T follicular helper cell (primary cell): ENCODE results near the gene C5.
A peak's percentile ranks its signal among the peaks of the same experiment; 100 is the strongest.
"Not testable (repeated sequence)": the region's sequence is repeated elsewhere in the genome, so short reads cannot be mapped to it uniquely, and the experiment has no call there.

Experiments
- DNase-seq: peaks from one replicate; pipeline ENCODE4 v3.0.0-alpha.2; 2020; ENCODE audit warnings: low read depth
- total RNA-seq, 2 experiments: gene quantifications; one replicate each; lab custom pipeline; 2026; lab: John Stamatoyannopoulos, UW

C5 gene
- 0.52 to 2.7 reads per million in 2 experiments for total RNA-seq

DNA sequence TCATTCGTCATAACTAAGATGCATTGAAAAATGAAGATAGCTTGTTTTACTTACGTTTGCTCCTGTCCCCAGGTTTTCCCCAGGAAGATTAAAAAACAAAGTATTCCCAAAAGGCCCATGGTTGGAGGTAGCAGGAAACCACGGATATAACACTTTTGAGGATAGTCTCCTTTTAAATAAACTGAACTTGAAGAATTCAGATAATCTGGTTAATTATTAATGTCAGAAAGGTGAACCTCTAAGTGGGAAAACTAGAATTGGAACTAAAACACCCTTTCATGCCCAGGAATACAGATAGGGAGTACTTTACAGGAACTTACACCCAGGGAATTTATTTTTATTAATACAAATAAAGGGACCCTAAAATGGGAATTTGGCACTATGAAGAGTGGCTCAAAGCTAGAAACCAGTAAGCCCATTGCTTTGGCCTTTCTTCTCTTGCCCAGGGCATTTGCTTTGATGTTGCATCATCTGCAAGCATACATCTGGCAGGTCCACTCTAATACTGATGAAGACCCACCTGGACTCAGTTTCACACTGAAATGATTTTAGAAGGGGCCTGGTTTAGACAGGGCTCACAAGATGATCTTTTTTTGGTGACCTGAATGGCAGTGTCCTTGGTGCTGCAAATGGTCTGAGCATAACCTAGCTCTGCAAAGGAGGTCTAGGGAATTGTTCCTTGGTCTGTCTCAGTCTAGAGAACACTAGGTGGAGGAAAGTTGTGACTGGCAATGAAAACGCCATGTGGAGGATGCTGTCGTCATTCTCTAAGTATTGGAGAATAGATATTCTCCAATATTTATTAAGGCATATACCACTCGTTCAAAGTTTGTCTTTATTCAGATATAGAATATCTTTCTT lies at the start of gene C5:
Gene C5, minus strand, starts transcription at position 148 of the 861 bp plus-strand sequence. Its CDS starts 29 bp downstream, at position 119.
- DNase-seq: no peak

DNA sequence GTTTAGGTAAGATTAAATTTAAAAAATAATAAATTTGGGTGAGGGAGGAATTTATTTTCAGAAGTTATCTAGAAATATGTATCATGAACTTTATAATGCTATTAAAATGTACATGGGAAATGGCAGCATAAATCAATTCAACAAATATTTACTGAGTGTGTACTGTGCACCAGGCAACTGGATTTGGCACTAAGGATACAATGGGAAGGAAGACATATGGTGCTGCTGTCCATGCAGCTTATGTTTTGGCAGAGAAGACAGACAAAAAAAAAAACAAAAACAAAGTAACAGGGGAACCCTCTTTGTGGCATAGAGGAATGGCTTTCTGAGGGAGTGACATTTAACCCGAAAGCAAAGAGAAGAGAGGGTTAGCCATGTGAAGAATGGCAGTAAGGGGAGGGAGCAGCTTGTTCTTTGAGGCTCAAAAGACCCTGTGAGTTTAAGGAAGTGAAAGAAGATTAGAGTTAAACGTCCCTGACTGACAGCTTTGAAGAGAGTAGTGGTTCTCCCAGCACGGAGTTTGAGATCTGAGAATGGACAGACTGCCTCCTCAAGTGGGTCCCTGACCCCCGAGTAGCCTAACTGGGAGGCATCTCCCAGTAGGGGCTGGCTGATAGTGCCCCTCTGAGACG lies 48.6 kb upstream of the C5 start:
- DNase-seq: no peak

DNA sequence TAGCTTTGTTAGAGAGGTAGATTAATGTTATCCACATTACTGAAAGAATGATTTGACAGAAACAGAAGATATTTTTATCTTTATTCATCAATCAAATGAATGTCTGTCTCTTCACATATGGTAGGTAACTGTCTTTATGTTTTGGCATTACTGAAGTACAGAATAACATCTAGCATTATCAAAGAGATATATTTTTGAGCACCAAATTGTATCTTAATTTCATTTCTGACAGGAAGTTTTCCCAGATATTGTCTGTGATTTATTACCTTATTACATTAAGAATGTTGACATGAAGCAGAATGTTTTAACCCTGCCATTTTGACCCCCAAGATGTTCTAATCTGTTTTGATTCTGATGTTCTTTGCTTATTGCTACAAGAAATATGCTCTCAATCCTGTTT lies 45.0 kb upstream of the C5 start:
- DNase-seq: no peak

DNA sequence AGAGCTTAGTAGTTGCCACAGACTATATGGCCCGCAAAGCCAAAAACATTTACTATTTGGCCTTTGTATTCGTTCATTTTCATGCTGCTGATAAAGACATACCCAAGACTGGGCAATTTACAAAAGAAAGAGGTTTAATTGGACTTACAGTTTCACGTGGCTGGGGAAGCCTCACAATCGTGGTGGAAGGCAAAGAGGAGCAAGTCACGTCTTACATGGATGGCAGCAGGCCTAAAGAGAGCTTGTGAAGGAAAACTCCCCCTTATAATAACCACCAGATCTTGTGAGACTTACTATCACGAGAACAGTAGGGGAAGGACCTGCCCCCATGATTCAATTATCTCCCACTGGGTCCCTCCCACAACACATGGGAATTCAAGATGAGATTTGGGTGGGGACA lies 40.7 kb upstream of the C5 start:
- not testable (repeated sequence) for DNase-seq

DNA sequence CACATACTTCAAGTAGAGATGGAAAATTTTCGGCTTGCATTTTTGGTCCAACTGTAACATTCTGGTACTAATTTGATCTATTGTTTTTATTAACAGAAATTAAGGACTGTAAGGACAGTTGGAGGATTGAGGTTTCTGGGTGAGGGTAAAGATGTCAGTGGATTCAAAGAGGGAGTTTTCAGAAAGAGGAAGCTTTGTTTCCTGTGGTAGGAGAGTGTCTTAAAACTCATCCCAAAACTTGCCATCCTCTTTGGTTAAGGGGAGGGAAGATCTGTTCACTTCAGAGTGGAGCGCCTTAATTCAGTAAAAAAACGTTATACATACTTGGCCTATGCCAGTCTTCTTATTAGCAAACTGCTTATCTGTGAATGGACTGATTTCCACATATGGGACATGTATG lies 38.5 kb upstream of the C5 start:
- no peak for DNase-seq

DNA sequence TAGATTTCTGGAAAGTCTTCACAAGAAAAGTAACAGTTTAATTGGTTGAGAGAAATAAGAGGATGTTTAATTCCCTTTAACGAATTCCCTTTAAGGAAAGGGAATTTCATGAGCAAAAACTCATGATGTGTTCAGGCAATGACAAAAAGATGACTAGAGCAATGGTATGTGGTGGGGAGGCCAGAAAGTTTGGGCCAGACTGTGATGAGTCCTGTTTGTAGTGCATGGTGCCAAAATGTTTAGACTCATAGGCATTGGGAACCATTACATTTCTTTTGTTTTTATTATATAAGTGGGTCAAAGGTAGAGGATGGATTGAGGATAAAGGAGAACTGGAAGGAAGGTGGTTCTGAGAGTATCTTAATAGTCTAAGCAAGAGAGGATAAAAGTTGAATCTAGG lies 35.6 kb upstream of the C5 start:
- no peak for DNase-seq

DNA sequence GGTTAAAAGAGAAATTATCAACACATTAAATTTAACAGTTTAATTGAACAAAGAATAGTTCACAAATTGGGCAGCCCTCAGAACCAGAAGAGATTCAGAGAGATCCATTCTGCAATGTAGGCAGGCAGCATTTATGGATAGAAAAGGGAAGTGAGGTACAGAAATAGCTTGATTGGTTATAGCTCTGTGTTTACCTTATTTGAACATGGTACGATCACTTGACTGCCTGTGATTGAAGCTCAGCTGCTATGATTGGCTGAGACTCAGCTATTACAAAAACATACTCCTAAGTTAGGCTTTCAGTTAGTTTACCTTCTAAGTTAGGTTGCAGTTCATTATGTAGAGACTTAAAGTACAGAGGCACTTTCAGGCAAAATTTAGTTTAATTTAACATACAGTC lies 32.0 kb upstream of the C5 start:
- no peak for DNase-seq

DNA sequence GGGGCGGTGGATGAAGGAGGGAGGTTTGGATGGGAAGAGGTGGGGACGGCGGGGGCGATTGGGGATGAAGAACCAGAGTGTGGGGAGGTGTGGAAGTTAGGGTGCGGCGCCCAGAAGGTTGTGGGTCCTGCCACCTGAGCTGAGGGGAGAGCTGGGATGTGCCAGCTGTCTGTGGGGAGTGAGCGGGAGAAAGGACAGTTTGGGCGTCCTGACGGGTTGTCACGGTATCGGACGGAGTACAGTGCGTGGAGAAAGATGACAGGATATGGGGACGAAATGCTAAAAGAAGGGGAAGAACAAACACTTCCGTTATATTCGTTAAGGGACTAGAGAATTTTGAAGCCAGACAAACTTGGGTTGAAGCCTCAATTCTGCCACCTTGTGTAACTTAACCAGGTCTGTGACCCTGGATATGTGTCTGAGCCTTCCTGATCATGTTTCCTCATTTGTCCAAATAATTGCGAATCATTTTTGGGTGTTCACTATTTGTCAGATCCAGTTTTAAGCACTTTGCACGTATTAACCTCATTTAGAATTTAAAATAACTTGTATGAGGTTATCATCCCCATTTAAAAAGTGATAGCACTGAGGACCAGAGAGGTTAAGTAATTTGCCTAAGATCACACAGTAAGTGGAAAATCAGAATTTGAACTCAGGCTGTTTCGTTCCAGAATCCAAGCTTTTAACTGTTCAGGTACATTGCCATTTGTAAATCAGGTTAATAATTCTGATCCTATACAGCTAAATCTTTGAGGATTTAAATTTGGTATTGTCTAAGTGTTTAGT lies 25.4 kb upstream of the C5 start:
- no peak for DNase-seq

DNA sequence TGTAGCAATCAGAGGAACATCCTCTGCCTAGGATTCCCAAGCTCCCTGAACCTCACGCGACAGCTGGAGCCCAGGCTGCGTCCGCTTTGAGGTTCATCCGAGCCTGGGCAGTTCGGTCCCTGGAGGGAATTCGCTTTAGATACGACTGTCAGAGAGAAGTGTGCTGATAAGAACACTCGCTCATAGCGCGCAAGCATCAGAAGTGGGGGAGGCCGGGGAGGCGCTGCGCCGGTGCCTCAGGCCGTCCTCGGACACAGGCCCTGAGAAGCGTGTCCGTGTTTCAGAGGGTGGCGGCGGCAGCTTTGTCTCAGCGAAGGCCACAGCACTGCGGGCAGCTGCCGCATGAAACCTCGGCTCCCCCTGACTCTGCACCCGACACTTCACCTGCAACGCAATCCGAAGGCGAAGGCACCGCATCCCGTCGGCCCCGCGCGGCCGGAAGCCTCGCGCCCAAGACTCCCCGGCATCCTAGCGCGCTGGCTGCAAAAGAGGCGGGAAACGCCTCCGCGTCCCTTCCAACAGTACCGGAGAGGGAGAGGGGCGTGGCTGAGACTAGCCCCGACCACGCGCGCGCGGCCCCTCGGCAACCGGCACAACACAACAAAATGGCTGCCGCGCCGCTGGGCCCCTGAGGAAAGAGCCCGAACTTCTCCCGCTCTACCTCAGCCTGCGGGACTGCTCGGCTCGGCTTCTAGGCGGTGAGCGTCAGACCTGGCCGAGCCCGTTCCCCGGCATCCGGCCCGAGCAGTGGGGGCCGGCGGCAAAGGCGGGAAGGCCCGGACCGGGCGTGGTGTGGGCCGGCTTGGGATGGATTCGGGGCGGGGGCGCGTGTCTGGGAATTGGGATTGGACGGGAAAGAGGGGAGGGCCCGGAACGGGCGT lies 24.5 kb upstream of the C5 start, which contains the start of gene CNTRL:
Gene CNTRL, plus strand, starts transcription at position 586 of the 881 bp plus-strand sequence. CDS start 13,372 bp downstream, outside the sequence.
- peak; percentile 77 for DNase-seq

DNA sequence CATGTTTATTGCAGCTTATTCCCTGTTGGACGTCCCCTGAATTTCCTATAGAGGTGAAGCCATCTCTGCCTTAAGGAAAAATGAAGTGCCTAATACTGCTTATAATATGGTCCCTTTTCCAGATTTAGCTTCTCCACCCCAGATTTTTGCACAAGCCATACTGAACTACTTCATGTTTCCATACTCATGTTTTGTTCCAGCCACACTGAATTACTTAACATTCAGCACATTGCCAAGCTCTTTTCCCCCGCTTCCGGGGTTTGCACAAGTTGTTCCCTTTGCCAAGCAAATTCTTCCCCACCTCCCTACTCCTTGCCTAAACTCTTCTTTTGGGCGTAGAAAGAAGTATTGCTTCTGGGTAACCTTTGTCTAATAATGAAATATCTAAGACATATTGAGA lies 23.0 kb upstream of the C5 start:
- DNase-seq: no peak

DNA sequence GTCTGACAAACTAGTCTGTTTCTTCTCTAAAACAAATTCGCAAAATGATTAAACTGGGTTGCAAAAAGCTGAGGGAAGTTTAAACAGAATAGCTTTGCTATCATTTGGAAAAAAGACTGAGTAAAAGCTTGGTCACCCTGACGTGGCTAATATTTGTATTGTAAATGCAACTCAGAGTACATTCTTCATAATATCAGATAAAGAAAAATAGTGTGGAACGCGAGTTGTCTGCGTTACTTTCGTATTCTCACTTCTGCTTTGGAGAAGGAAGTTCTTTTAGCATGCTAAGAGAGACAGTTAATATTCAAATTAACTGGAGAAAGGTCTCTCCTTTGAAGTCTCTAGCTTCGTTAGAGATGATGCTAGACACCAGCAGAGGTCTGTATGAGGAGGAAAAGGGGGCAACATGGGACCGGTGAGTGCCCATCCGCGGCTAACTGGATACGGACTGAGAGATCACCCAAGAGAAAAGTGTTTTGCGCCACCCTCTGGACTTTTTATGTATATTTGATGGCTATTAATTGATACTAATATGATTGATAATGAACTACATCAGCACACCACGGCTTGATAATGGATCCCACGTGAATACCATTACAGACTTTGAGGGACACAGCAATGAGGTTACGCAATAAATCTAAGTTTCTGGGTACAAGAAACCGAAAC lies 21.8 kb upstream of the C5 start:
- no peak for DNase-seq

DNA sequence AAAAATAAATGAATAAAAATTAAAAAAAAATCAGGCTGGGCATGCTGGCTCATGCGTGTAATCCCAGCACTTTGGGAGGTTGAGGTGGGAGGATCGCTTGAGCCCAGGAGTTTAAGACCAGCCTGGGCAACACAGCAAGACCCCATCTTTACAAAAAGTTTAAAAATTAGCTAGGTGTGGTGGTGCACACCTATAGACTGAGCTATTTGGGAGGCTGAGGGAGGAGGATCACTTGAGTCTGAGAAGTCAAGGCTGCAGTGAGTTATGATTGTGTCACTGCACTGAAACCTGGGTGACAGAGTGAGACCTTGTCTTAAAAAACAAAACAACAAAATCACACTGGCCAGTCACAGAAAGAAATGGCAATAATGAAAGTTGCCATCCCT lies 21.3 kb upstream of the C5 start:
- DNase-seq: no peak

DNA sequence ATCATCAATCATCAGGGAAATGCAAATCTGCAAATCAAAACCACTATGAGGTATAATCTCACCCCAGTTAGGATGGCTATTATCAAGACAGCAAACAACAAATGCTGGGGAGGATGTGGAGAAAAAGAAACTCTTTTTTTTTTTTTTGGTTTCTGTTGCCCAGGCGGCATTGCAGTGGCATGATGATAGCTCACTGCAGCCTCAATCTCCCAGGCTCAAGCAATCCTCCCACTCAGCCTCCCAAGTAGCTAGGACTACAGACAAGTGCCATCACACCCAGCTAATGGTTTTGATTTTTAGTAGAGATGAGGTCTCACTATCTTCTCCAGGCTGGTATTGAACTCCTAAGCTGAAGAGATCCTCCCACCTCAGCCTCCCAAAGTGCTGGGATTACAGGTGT lies 19.3 kb upstream of the C5 start:
- no peak for DNase-seq

DNA sequence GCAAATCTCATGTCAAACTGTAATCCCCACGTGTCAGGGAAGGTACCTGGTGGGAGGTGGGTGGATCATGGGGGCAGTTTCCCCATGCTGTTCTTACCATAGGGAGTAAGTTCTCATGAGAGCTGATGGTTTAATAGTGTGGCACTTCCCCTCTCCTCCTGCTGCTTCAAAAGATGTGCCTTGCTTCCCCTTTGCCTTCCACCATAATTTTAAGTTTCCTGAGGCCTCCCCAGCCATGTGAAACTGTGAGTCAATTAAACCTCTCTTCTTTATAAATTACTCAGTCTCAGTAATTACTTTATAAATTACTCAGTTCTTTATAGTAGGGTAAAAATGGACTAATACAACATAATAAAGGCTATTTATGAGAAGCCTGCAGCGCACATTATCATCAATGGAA lies 17.6 kb upstream of the C5 start:
- no peak for DNase-seq

DNA sequence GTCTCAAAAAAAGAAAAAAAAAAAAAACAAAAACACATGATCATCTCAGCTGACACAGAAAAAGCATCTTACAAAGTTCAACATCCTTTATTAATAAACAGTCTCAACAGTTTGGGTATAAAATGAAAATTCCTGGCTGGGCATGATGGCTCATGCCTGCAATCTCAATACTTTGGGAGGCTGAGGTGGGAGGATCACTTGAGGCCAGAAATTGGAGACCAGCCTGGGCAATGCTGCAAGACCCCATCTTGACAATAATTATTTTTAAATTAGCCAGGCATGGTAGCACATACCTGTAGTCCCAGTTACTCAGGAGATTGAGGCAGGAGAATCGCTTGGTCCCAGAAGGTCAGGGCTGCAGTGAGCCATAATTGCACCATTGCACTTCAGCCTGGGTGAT lies 16.8 kb upstream of the C5 start:
- no peak for DNase-seq

DNA sequence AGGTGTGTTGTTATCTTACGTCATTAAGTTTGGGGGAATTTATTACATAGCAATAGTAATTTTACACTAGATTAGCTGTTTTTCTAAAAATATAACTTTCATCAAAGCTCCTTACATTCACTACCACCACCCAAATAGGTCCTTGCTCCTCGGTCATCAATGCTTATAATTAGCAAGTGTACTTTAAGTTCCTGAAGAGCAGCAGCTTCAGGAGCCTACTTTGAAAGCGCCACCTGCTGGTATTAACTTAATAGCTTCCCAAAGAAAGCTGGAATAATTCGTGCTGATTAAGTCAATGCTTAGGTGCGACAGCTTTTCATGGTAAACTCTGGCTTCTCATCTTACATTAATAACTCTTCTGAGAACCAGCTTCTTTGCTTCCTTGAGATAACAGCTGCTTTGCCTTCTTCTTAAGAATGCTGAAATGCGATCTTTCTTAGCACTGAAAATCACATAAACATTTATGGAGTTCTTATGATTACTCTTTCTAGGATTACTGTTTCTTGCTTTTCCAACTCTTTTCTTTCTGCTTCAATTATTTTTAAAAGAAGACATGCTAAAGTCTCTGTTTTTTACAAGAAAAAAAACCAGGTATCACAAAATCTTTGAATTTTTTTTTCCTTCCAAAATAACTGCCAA lies 10.0 kb upstream of the C5 start:
- peak; percentile 7 for DNase-seq

DNA sequence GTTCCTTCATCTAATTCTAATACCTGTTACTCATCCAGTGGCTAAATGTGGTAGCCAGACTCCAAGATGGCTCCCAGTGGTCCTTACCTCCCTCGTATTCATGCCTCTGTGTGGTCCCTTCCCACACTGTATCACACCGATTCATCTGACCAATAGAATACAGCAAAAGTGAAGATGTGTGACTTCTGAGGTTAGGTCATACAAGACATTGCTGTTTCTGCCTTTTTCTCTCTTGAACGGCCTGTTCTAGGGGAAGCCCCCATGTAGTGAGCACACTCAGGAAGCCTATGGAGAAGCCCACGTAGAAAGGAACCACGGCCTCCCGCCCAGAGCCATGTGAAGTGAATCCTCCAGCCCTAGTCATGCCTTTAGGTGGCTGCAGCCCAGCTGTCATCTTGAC lies 9.4 kb upstream of the C5 start:
- no peak for DNase-seq

DNA sequence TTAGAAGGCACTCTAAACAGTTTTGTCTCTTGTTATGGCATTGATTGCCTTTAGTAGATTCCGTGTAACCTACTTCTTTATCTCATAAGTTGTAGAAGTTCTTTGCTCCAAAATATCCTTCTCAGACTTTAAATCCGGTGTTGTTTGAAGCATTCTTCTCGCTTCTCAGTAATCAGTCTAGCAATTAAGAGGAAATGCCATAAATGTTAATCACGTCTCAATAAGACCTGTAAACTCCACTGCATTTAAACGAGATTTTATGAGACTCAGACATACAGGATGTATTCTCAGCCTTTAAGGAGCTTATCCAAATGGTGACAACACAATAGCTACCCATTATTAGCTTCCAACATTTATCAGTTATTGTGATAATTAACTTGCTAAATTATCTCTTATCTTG lies 7.7 kb upstream of the C5 start:
- DNase-seq: no peak

DNA sequence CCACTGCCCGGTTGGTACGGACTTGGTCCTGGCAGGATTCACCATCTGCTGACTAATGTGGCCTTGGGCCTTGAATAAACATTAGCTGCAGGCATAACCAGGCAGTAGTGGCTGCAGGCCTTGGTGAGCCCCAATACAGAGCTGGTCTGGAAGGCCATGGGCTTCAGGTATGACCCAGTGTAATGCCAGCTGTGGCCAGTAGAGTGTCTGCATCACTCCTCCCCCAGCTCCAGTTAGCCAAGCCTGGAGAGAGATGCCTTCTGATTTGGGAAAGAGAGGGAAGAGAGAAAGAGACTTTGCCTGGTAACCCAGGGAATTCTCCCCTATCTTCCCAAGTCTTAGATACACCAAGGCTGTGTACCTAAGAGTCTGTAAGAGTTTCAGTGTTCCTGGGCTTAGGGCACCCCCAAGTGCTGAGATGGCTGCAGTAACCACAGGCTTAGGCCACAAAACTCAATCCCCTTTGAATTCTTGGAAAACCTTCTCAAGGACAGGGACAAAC lies 5.6 kb upstream of the C5 start:
- no peak for DNase-seq

DNA sequence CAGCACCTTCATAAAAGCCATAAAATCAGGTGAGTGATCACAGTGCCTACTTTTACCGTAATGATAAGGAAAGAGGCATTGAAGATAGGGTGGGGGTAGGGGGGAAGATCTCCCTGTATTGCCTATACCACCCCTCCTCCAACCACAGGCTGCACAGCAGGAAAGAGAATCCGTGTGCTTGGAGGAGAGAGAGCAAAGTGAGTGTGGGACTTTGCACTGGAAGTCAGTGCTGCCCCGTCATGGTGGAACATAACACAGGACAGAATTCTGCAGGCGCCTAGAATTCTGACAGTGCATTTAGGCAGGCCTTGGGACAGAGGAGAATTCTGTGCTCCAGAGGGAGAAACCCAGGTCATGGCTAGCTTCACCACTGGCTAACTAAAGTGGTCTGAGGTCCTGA lies 3.5 kb upstream of the C5 start:
- no peak for DNase-seq
